ENCODE data around the gene TP73.
"Not testable (repeated sequence)": the region's sequence is repeated elsewhere in the genome, so short reads cannot be mapped to it uniquely, and the experiment has no call there.

The TP73 gene

GRCh38 chr1:3746830-3747521, 94.7 kb downstream of the TP73 start:
- peak; percentile 86 for DNase-seq

- no peak for DNase-seq
Measured at GRCh38 chr1:3747522-3747848, 95.2 kb downstream of the TP73 start.

GRCh38 chr1:3747903-3748302, 95.6 kb downstream of the TP73 start:
- DNase-seq, result no peak

- DNase-seq, result not testable (repeated sequence)
Measured at GRCh38 chr1:3748316-3748900, 96.1 kb downstream of the TP73 start.

- no peak for DNase-seq
Measured at GRCh38 chr1:3749512-3749911, 97.2 kb downstream of the TP73 start.

- DNase-seq, result no peak
Measured at GRCh38 chr1:3750741-3751140, 98.4 kb downstream of the TP73 start.

- DNase-seq, result no peak
Measured at GRCh38 chr1:3752400-3752945, 100.2 kb downstream of the TP73 start, which contains the start of gene CCDC27. Gene CCDC27, plus strand, starts transcription at chr1:3752450. Its CDS starts 32 bp downstream, at chr1:3752482.

- DNase-seq, result no peak
Measured at GRCh38 chr1:3753656-3754454, 101.5 kb downstream of the TP73 start.

GRCh38 chr1:3756394-3756793, 104.1 kb downstream of the TP73 start:
- DNase-seq, result no peak

GRCh38 chr1:3759164-3759563, 106.8 kb downstream of the TP73 start:
- no peak for DNase-seq

GRCh38 chr1:3759796-3760195, 107.5 kb downstream of the TP73 start:
- peak; percentile 9 for DNase-seq

- DNase-seq, result no peak
Measured at GRCh38 chr1:3761296-3762010, 109.1 kb downstream of the TP73 start.

GRCh38 chr1:3762151-3762872, 110.0 kb downstream of the TP73 start:
- no peak for DNase-seq

- no peak for DNase-seq
Measured at GRCh38 chr1:3762873-3763228, 110.5 kb downstream of the TP73 start.

- DNase-seq, result no peak
Measured at GRCh38 chr1:3763351-3764125, 111.2 kb downstream of the TP73 start.

GRCh38 chr1:3767328-3767925, 115.1 kb downstream of the TP73 start:
- no peak for DNase-seq

- no peak for DNase-seq
Measured at GRCh38 chr1:3768811-3769390, 116.6 kb downstream of the TP73 start.

- DNase-seq, result no peak
Measured at GRCh38 chr1:3770047-3770765, 117.9 kb downstream of the TP73 start.

GRCh38 chr1:3771108-3772026, 119.1 kb downstream of the TP73 start:
- DNase-seq, result no peak
